Measurements from ENCODE around the gene NDUFS4.

DNA sequence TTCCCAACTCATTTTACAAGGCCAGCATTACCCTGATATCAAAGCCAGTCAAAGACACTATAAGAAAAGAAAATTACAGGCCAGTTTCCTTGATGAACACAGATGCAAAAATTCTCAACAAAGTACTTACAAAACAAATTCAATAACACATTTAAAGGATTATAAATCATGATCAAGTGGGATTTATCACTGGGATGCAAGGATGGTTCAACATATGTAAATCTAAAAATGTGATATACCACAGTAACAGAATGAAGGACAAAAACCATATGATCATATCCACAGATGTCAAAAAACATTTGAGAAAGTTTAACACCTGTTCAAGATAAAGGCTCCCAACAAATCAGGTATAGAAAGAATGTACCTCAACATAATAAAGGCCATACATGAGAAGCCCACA, 130.6 kb downstream of the NDUFS4 start:
- TF ChIP-seq, protein P1, sequence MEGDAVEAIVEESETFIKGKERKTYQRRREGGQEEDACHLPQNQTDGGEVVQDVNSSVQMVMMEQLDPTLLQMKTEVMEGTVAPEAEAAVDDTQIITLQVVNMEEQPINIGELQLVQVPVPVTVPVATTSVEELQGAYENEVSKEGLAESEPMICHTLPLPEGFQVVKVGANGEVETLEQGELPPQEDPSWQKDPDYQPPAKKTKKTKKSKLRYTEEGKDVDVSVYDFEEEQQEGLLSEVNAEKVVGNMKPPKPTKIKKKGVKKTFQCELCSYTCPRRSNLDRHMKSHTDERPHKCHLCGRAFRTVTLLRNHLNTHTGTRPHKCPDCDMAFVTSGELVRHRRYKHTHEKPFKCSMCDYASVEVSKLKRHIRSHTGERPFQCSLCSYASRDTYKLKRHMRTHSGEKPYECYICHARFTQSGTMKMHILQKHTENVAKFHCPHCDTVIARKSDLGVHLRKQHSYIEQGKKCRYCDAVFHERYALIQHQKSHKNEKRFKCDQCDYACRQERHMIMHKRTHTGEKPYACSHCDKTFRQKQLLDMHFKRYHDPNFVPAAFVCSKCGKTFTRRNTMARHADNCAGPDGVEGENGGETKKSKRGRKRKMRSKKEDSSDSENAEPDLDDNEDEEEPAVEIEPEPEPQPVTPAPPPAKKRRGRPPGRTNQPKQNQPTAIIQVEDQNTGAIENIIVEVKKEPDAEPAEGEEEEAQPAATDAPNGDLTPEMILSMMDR (IDR thresholded peaks at IDR 0.05), result no peak
- TF ChIP-seq POLR2A (IDR thresholded peaks at IDR 0.05), result no peak

All from testis (tissue), 2 donors.